Gastroesophageal sphincter (tissue), 3 donors: ENCODE measurements around the gene CASP5.

ENCODE experiments used
- EP300 ChIP-seq: sonication (generic); formaldehyde crosslinking; IDR thresholded peaks from one replicate; pipeline ENCODE4 v1.6.1; 2017; ENCODE audit warnings: antibody characterized with exemption, mild to moderate bottlenecking
- POLR2A ChIP-seq, 2 donors: fragments of 450-650 bp; IDR thresholded peaks; one replicate each; pipeline ENCODE4 v1.6.1; 2017; ENCODE audit warnings: antibody characterized with exemption in 2 of 2, mild to moderate bottlenecking in 2 of 2, moderate library complexity in 1 of 2
- TF ChIP-seq, protein P1 (sequence below), 4 experiments: fragments of 200-600 bp in 2 of 4; fragments of 450-650 bp in 2 of 4; sonication (generic) in 1 of 4; IDR thresholded peaks; one replicate each; pipeline ENCODE4 v1.5.1; 2017 to 2019; ENCODE audit warnings: antibody characterized with exemption in 4 of 4, mild to moderate bottlenecking in 2 of 4, moderate library complexity in 2 of 4

DNA sequence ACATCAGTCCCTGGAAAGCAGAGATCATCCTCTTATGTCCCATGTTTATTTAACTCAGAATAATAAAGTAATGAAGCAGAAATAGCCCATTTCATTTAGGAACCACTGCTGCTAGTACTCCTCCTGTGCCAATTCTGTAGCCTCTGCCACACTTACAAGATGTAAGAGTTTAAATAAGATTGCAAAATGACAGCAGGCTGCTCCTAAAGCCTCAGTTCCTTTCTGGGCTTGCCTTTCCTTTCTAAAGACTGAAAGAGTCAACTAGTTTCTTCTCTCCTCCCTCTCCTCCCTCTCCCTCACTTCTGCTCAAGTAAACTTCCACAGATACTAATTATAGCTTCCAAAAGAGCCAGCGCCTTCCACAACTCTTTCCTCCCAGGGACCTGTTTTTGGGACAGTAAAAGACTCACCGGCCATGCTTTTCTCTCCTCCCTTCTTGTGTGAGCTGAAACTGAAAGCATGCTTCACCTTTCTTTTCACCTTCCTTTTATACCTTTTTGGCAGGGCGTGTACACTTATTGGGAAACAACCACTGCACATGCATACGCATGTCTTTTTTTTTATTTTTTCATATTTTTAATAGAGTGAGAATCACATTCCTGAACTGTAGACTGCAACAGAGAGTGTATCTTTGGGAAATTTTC, 48.2 kb upstream of the CASP5 start:
- TF ChIP-seq, protein P1, sequence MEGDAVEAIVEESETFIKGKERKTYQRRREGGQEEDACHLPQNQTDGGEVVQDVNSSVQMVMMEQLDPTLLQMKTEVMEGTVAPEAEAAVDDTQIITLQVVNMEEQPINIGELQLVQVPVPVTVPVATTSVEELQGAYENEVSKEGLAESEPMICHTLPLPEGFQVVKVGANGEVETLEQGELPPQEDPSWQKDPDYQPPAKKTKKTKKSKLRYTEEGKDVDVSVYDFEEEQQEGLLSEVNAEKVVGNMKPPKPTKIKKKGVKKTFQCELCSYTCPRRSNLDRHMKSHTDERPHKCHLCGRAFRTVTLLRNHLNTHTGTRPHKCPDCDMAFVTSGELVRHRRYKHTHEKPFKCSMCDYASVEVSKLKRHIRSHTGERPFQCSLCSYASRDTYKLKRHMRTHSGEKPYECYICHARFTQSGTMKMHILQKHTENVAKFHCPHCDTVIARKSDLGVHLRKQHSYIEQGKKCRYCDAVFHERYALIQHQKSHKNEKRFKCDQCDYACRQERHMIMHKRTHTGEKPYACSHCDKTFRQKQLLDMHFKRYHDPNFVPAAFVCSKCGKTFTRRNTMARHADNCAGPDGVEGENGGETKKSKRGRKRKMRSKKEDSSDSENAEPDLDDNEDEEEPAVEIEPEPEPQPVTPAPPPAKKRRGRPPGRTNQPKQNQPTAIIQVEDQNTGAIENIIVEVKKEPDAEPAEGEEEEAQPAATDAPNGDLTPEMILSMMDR (IDR thresholded peaks at IDR 0.05), result no peak
- TF ChIP-seq POLR2A (IDR thresholded peaks at IDR 0.05) (no peak), EP300 (no peak)
